Upper lobe of left lung (tissue), 4 donors: ENCODE measurements around the gene SFTPA2.
"Not testable (repeated sequence)": the region's sequence is repeated elsewhere in the genome, so short reads cannot be mapped to it uniquely, and the experiment has no call there.

Source experiments
- CTCF ChIP-seq, 6 experiments: fragments of 450-650 bp in 4 of 6; fragments of 200-600 bp in 2 of 6; sonication (generic) in 2 of 6; IDR thresholded peaks; one replicate each; pipeline ENCODE4 v1.5.1; 2016 to 2019; ENCODE audit warnings: antibody characterized with exemption in 6 of 6
- POLR2A ChIP-seq, 4 donors: fragments of 450-650 bp; IDR thresholded peaks; one replicate each; pipeline ENCODE4 v1.5.1; 2016 to 2017; ENCODE audit warnings: antibody characterized with exemption in 4 of 4, mild to moderate bottlenecking in 2 of 4
- POLR2AphosphoS5 ChIP-seq, 2 donors: sonication (generic); formaldehyde crosslinking; IDR thresholded peaks; one replicate each; pipeline ENCODE4 v1.5.1; 2017; ENCODE audit warnings: antibody characterized with exemption in 2 of 2

GRCh38 chr10:79525049-79525710, 35.0 kb downstream of the SFTPA2 start:
- not testable (repeated sequence) for TF ChIP-seq POLR2AphosphoS5, POLR2A, CTCF (IDR thresholded peaks at IDR 0.05)
